Measurements from ENCODE around the gene FRMD6.
A peak's percentile ranks its signal among the peaks of the same experiment; 100 is the strongest.

The FRMD6 gene

DNA sequence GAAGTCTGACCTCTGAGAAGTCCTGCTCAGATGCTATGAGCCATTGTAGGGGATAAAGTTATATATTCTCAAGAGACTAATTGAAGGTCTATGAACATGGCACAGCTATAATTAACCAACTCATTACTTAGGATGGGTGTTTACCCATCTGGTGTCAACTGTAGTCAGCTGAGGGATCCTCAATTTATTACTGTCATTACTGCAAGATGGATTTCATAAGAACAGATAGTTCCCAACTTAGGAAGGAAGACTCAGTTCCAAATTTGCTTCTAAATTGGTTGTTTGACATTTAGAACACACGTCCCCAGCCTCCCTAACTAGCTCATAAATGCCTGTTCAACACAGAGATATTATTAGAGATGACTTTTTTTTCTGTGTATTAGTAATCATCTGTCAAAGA is 81.4 kb downstream of the FRMD6 start:
- H2AFZ ChIP-seq (ENCODE audit: low read depth) = no peak overlapping the region
- no peak overlapping the region for H3K9ac ChIP-seq
- H3K79me2 ChIP-seq (ENCODE audit: insufficient read depth, low read depth) = no peaks in the 10 kb centered on the region
- no peaks in the 10 kb centered on the region for H3K27me3 ChIP-seq (ENCODE audit: insufficient read depth, low read depth)
- H3K4me1 ChIP-seq (ENCODE audit: low read depth, poor library complexity, severe bottlenecking) = peaks cover 10% of the 10 kb centered on the region
- no peaks in the 10 kb centered on the region for H3K36me3 ChIP-seq (ENCODE audit: insufficient read depth)
- TF ChIP-seq, protein P1, sequence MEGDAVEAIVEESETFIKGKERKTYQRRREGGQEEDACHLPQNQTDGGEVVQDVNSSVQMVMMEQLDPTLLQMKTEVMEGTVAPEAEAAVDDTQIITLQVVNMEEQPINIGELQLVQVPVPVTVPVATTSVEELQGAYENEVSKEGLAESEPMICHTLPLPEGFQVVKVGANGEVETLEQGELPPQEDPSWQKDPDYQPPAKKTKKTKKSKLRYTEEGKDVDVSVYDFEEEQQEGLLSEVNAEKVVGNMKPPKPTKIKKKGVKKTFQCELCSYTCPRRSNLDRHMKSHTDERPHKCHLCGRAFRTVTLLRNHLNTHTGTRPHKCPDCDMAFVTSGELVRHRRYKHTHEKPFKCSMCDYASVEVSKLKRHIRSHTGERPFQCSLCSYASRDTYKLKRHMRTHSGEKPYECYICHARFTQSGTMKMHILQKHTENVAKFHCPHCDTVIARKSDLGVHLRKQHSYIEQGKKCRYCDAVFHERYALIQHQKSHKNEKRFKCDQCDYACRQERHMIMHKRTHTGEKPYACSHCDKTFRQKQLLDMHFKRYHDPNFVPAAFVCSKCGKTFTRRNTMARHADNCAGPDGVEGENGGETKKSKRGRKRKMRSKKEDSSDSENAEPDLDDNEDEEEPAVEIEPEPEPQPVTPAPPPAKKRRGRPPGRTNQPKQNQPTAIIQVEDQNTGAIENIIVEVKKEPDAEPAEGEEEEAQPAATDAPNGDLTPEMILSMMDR (conservative IDR thresholded peaks at IDR 0.05; ENCODE audit: low read depth, low read length) = no peak
- no peaks in the 10 kb centered on the region for H4K20me1 ChIP-seq (ENCODE audit: insufficient read depth)
- no peak overlapping the region for H3K4me3 ChIP-seq (IDR thresholded peaks at IDR 0.05; ENCODE audit: insufficient read depth, low read depth, low read length)
- H3K4me2 ChIP-seq = no peak overlapping the region
- no peak overlapping the region for H3K27ac ChIP-seq

DNA sequence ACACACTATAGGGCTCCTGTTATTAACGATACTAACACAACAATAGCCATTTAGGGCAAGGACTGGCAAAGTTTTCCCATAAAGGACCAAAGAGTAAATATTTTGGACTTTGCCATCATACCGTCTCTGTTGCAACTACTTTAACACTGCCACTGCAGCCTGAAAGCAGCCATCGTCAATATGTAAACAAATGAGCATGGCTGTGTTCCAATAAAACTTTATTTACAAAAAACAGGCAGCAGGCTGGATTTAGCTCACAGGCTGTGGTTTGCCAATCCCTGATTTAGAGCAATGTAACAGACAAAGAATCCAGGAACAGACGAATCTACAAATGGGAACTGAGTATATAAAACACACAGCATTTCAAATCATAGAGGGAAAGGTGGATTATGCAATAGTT is 84.1 kb downstream of the FRMD6 start:
- Histone ChIP-seq H3K79me2 (ENCODE audit: insufficient read depth, low read depth) (no peaks in the 10 kb centered on the region), H4K20me1 (ENCODE audit: insufficient read depth) (no peaks in the 10 kb centered on the region), H3K27me3 (ENCODE audit: insufficient read depth, low read depth) (no peaks in the 10 kb centered on the region), H3K4me2 (no peak overlapping the region), H2AFZ (ENCODE audit: low read depth) (no peak overlapping the region), H3K4me3 (IDR thresholded peaks at IDR 0.05; ENCODE audit: insufficient read depth, low read depth, low read length) (no peak overlapping the region), H3K27ac (no peak overlapping the region), H3K36me3 (ENCODE audit: insufficient read depth) (no peaks in the 10 kb centered on the region), H3K4me1 (ENCODE audit: low read depth, poor library complexity, severe bottlenecking) (peaks cover 21% of the 10 kb centered on the region), H3K9ac (no peak overlapping the region)
- TF ChIP-seq, protein P1 (conservative IDR thresholded peaks at IDR 0.05; ENCODE audit: low read depth, low read length) = no peak

- no peak overlapping the region for H3K4me3 ChIP-seq (IDR thresholded peaks at IDR 0.05; ENCODE audit: insufficient read depth, low read depth, low read length)
- H3K27ac ChIP-seq = no peak overlapping the region
- TF ChIP-seq, protein P1 (conservative IDR thresholded peaks at IDR 0.05; ENCODE audit: low read depth, low read length) = no peak
- no peaks in the 10 kb centered on the region for H3K36me3 ChIP-seq (ENCODE audit: insufficient read depth)
- H3K4me1 ChIP-seq (ENCODE audit: low read depth, poor library complexity, severe bottlenecking) = peaks cover 21% of the 10 kb centered on the region
- peak overlapping the region; percentile 35; the same call in 1 of the 2 replicates for H2AFZ ChIP-seq (ENCODE audit: low read depth)
- peak overlapping the region; percentile 55; the same call in 1 of the 2 replicates for H3K4me2 ChIP-seq
- no peaks in the 10 kb centered on the region for H4K20me1 ChIP-seq (ENCODE audit: insufficient read depth)
- no peaks in the 10 kb centered on the region for H3K79me2 ChIP-seq (ENCODE audit: insufficient read depth, low read depth)
- no peaks in the 10 kb centered on the region for H3K27me3 ChIP-seq (ENCODE audit: insufficient read depth, low read depth)
- H3K9ac ChIP-seq = no peak overlapping the region
These were observed 87.0 kb downstream of the FRMD6 start for GRCh38 chr14:51738754-51739153.

GRCh38 chr14:51743588-51744000 is 91.9 kb downstream of the FRMD6 start:
- Histone ChIP-seq H2AFZ (ENCODE audit: low read depth) (no peak overlapping the region), H3K4me3 (IDR thresholded peaks at IDR 0.05; ENCODE audit: insufficient read depth, low read depth, low read length) (no peak overlapping the region), H3K9ac (no peak overlapping the region), H3K4me2 (no peak overlapping the region), H3K27me3 (ENCODE audit: insufficient read depth, low read depth) (no peaks in the 10 kb centered on the region), H3K27ac (no peak overlapping the region), H3K36me3 (ENCODE audit: insufficient read depth) (no peaks in the 10 kb centered on the region), H3K79me2 (ENCODE audit: insufficient read depth, low read depth) (no peaks in the 10 kb centered on the region), H4K20me1 (ENCODE audit: insufficient read depth) (no peaks in the 10 kb centered on the region), H3K4me1 (ENCODE audit: low read depth, poor library complexity, severe bottlenecking) (peaks cover 7% of the 10 kb centered on the region)
- TF ChIP-seq, protein P1 (conservative IDR thresholded peaks at IDR 0.05; ENCODE audit: low read depth, low read length) = no peak

Data from KMS-11 (cell line).